Measurements from ENCODE around the gene PER1.

Gene PER1

DNA sequence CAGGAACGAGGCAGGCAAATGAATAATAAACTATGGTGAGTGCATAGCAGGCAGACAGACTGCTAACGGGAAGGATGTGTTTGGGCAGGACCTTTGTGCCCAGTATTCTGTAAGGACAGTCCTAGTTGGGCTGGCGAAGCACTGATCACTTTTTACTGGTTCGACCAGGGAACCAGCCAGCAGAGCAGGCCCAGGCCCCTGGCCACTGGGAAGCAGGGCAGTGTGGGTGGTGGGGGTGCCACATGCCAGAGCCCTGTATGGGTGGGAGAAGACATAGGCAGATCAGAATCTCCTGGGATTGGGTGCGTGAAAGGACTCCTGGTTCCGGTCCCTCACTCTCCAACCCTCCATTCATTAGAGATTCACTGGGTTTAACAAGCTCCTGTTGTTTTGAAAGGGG, 14.5 kb upstream of the PER1 start:
- no peak for DNase-seq (ENCODE audit: low read depth)

GRCh38 chr17:8164815-8165131, 12.6 kb upstream of the PER1 start:
- no peak for DNase-seq (ENCODE audit: low read depth)

GRCh38 chr17:8163978-8164814, 12.0 kb upstream of the PER1 start:
- DNase-seq (ENCODE audit: low read depth): peak; percentile 60

DNA sequence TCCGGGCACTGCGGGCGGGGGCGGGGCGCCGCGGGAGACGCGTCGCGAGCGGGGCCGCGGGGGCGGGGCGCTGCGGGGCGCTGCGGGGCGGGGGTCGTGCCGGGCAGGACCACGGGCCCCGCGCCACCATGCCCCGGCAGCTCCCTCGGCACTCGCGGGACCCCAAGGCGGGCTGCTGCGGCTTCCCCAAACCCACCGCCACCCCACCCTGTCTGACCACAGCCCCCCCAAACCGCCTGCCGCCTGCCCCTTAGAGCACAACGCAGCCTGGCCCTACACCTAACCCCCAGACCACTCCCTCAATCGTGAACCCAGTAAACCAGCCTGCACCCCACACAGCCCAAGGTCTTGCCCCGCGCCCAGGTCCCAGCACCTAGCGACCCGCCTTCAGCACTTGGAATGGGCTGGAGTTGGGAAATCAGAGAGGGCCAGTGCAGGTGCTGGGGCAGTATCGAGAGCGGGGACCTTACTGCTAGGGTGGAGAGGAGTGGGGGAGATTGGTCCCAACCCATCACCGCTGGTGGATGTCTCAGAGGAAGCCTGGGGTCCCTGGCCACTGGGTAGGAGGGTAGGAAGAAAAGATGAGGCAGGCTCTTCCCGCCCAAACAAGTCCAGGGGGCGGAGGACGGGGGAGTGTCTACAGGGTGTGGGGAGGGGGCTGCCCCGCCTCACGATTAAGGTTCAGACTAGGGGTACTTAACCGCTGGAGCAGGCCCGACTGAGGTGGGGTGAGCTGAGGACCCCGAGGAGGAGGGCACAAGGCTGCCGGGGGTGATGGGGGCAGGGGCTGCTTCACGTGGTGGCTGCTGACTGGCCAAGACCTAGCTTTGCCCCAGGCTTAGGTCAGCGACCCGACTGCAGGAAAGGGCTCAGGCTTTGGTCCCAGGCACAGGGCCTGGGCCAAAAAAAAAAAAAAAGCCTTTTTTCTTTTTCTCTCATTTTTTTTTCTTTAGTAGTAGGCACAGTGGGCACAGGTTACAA, 11.1 kb upstream of the PER1 start:
- no peak for DNase-seq (ENCODE audit: low read depth)

DNA sequence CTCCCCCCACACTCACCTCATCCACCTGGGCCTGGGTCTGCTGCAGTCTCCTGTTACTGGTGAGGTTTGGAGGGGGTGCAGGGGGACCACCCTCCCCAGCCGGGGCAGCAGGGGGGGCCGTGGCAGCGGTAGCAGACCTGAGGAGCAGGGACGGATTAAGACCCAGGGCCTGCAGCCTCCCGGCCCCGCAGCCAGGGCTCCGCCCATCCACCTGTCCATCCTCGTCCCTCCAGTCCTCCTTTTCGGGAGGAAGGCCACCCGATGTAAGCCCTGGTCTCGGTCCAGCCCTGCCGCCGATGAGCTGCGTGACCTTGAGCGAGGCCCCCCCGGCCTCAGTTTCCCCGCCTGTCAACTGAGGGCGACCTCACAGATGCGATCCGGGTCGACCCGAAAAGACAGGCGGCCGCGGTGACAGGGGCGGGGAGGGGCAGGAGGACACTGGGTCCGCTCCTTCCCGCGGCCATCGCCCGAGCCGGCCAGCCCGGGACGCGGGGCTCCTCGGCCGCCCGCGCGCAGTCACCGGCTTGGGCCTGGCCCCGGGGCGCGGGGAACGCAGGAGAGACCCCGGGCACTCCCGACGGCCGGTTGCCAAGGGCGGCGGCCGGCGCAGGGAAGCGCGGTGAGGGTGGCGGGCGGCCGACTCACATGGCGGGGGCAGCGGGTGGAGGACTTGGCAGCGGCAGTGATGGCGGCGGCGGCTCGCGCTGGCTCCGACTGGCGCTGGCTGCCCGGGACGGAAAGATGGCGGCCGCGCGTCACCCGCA, 10.2 kb upstream of the PER1 start, which contains the start of gene VAMP2:
VAMP2 (minus strand) TSS at position 716 of the 764 bp plus-strand sequence; CDS start at position 647, 69 bp downstream.
- DNase-seq (ENCODE audit: low read depth): peak; percentile 67

GRCh38 chr17:8161289-8162232, 9.4 kb upstream of the PER1 start:
- DNase-seq (ENCODE audit: low read depth): no peak

DNA sequence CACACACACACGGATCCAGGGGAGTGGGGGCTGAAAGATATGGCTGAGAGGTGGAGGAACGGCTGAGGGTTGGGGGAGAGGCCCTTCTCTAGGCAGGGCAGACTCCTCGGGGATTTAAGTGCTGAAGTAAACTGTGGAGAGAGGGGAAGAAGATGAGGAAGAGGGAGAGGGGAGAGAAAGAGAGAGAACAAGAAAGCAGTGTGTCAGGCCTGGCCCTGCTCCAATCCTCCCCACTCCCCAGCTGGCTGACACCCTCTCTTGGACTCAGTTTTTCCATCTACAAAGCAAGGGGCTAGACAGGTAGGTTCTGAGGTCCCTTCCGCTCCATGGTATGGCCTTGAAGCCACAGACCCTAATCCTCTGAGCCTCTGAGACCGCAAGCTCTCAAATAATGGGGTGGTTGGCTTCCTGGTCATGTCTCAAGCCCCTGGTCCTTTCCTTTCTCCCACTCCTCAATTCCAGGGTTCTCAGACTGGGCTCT, 8.6 kb upstream of the PER1 start:
- DNase-seq (ENCODE audit: low read depth): no peak

DNA sequence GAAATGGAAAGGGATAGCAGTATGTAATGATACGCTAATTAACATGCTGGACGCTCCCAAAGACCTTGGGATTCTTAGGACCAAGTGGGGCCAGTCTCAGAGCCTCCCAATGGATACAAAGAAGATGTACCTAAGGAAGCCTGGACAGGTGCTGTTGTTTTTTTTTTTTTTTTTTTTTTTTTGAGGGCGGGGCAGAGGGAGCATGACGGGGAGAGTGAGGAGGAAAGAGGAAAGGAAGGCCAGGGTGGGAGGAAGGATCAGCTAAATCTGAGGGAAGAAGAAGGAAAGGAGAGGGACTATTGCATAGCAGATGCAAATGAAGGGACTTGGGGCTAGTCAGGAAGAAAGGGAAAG, 8.0 kb upstream of the PER1 start:
- DNase-seq (ENCODE audit: low read depth): no peak

DNA sequence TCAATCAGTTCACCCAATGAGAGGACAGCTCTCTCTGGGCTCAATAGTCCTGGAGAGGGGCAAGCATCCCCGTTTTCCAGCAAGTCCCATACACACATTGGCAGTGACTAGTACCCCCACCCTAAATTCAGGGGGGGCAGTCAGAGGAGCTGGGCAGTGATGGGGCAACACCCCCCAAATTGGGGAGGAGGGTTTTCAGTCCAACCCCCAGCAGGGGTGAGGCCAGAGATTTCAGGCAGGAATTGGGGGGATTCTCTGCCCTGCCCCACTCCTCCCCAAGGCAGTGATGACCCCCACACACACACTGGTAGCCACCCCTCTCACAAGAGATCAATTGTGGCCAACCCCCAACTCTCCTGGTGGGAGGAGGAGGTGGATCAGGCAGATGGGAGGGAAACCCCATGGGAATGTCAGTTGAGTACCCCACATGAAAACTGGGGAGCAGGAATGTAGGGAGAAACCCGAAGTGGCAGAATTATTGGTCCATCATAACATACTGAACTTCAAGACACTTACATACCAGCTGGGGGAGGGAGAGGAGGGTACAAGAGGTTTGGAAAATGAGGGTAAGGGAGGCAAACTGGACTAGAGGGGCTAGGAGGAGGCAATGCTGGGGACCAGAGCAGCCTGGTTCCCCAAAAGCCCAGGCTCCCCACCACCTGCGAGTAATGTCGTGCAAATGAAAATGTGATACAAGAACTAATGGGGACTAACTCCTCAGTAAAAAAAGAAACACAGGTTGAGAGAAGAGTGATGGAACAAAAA, 7.4 kb upstream of the PER1 start:
- no peak for DNase-seq (ENCODE audit: low read depth)

DNA sequence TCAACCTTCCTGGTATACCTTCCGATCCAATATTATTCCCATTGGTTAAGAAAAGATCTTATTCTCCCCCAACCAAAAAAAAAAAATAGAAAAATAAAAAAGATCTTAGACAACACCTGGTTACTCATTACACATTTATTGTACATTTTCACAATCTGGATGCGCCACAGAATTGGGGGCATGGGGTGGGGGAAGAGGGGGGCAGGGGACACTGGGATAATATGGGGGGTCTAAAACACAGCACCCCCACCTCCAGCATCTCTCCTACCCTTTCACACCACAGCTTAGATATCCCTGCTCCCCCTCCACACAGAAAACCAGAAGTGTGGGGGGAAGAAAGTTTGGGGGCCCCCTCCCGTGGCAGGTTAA, 6.8 kb upstream of the PER1 start:
- DNase-seq (ENCODE audit: low read depth): no peak

GRCh38 chr17:8158267-8159031, 6.2 kb upstream of the PER1 start:
- DNase-seq (ENCODE audit: low read depth): peak; percentile 76

GRCh38 chr17:8156246-8156992, 4.2 kb upstream of the PER1 start:
- DNase-seq (ENCODE audit: low read depth): peak; percentile 100

DNA sequence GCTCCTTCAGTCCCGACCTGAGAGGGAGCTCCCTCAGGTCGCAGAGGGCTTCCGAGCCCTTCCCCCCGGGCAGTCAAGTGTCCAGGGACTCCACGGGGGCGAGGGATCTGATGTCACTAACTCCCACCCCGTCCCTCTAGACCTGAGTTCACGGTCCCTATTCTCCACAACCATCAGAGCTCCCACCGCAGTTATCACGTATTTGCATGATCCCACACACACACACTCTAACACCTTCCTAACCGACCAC, 3.7 kb upstream of the PER1 start:
- DNase-seq (ENCODE audit: low read depth): no peak

- no peak for DNase-seq (ENCODE audit: low read depth)
Measured at GRCh38 chr17:8155231-8155995, 3.2 kb upstream of the PER1 start.

DNA sequence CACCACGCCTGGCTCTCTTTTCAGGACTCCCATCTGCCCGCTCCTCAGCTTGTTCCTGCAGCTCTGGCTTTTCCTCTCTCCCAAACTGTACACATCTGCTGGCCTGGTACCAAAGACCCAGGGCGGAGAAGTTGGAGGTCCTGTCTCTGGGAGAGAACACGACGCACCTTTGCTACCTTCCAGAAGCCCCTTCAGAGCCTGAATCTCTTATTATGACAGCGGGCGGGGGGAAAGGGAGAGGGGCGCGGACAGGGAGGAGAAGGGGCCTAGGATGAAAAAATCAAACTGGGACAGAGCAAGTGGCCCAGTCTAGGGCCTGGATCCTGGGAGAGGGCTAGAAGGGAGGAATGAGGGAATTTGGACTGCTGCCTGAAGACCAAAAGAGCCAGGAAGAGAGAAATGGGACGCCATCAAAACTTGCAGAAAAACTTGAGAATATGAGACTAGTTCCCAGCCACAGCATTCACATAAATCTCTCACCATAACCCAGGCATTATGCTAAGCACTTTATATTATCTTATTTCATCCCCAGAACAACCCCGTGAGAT, 2.5 kb upstream of the PER1 start:
- DNase-seq (ENCODE audit: low read depth): no peak

DNA sequence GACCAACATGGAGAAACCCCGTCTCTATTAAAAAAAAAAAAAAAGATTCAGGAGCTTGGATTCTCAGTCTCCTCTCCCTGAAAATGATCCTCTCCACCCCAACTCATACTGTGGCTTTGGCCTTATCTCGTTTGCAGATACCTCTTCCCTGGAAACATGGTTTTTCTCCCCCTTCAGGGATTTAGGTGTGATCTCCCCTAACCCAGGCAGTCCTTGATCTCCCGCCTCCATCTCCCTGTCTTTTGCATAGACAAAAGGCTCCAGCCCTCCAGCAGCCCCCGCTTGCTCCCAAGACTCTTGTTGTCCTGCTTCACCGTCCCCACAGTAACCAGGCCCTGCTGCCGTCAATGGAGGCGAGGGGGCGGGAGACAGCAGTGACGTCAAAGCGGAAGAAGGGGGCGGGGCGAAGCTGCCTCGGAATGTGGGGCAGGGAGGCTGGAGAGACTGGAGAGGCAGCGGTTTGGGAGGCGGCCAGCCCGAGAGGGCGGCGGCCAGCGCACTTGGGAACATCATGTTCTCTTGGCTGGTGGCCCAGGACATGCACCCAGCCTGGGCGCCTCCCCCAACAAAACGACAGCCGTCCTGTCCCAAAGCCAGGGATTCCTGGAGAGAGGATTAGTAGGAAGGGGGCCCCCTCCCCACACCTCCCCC, 1.9 kb upstream of the PER1 start:
- DNase-seq (ENCODE audit: low read depth): peak; percentile 82

DNA sequence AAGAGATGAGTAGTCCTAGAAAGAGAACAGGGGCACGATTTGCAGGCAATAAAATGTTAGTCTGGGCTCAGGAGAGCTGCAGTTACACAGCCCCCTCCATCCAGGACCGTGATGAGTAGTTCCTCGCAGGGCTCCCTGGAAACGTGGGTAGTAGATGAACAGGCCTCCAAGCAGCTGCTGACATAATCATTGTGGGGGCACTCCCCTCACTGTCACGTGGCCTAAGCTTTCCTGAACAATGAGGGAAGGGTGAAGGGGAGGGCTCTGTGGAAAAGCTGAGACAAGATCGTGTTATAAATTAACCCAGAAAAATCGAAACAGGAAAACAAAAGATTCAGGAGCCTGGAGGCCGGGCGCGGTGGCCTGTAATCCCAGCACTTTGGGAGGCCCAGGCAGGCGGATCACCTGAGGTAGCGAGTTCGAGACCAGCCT, 1.3 kb upstream of the PER1 start:
- DNase-seq (ENCODE audit: low read depth): no peak

Measured in stimulated activated CD8-positive, alpha-beta memory T cell treated with anti-CD3 and anti-CD28 coated beads, Interleukin-12 subunit alpha, Interleukin-12 subunit beta, amount 100 ng/mL, for 1 hour (primary cell).